Naive thymus-derived CD8-positive, alpha-beta T cell (primary cell): ENCODE data around the gene OR1L1. TPM values are rescaled to one million over a fixed set of nuclear protein-coding genes. Genes with fewer than 3 reads are reported as not detected.

ENCODE experiments used
- ATAC-seq, 2 donors: fragments of 150-1000 bp; cut with Tn5 transposase in 1 of 2; sonication (Bioruptor Pico), chemical (Tn5 transposase) in 1 of 2; 1 replicate in 1 of 2; 2 replicates in 1 of 2; pipeline ENCODE4 v1.10.0; 2021; ENCODE audit warnings: mild to moderate bottlenecking in 2 of 2, moderate library complexity in 2 of 2
- POLR2A ChIA-PET: fragments of 350-600 bp; sonication (Branson Sonifier 250); formaldehyde crosslinking; loops from one replicate; lab custom pipeline; 2021; ENCODE audit warnings: antibody characterized with exemption; lab: Charles Lee
- DNase-seq, 10 donors: peaks; one replicate each; pipeline versions ENCODE4 v3.0.0 to v3.0.0-alpha.2; 2020 to 2022
- H3K27ac Mint-ChIP-seq, 10 donors: one replicate each; pipeline ENCODE4 v1.8.0; 2020 to 2022; ENCODE audit warnings: mild to moderate bottlenecking in 10 of 10, mixed read lengths in 10 of 10, moderate library complexity in 4 of 10, inconsistent platforms in 1 of 10
- H3K27me3 Mint-ChIP-seq, 5 donors: one replicate each; pipeline ENCODE4 v1.8.0; 2021 to 2022; ENCODE audit warnings: mixed read lengths in 5 of 5
- H3K36me3 Mint-ChIP-seq, 3 donors: one replicate each; pipeline ENCODE4 v1.8.0; 2020 to 2022; ENCODE audit warnings: mixed read lengths in 3 of 3, mild to moderate bottlenecking in 2 of 3, inconsistent platforms in 1 of 3
- H3K4me1 Mint-ChIP-seq, 4 donors: one replicate each; pipeline ENCODE4 v1.8.0; 2021 to 2022; ENCODE audit warnings: mixed read lengths in 4 of 4
- H3K4me3 Mint-ChIP-seq, 10 donors: one replicate each; pipeline ENCODE4 v1.8.0; 2020 to 2022; ENCODE audit warnings: mild to moderate bottlenecking in 10 of 10, mixed read lengths in 10 of 10, moderate library complexity in 6 of 10, inconsistent platforms in 1 of 10
- H3K9me3 Mint-ChIP-seq, 9 donors: one replicate each; pipeline ENCODE4 v1.8.0; 2020 to 2022; ENCODE audit warnings: mixed read lengths in 9 of 9, mild to moderate bottlenecking in 3 of 9, inconsistent platforms in 1 of 9, moderate library complexity in 1 of 9
- polyA plus RNA-seq, 3 donors: library from polyadenylated mRNA; unstranded; fragments of 300-500 nt; fragmentation: Illumina TruSeq; gene quantifications; one replicate each; pipeline ENCODE4 v1.2.3, GENCODE V29; 2021
- total RNA-seq, 8 experiments: library from RNA in 2 of 8; stranded (reverse) in 2 of 8; gene quantifications; one replicate each; pipeline ENCODE4 v1.2.3 and lab custom pipeline; 2021 to 2026

Gene OR1L1
- total RNA-seq (not detected), polyA plus RNA-seq (not detected), total RNA-seq (lab: John Stamatoyannopoulos, UW) (0 reads per million in 6 experiments)

GRCh38 chr9:122661416-122661815 is at the start of gene OR1L1:
Gene OR1L1 (plus strand): TSS chr9:122661716. CDS start chr9:122661716, 0 bp downstream.
- Mint-ChIP-seq H3K27me3 (peaks cover 11 to 32% (median 23%) of the 10 kb centered on the region in 5 donors), H3K4me3 (no peak within 1 kb of the TSS), H3K9me3 (peaks cover 0 to 12% (median 4%) of the 10 kb centered on the region in 9 donors), H3K4me1 (no peaks in the 10 kb centered on the region), H3K27ac (no peak within 1 kb of the TSS), H3K36me3 (peaks cover 0 to 7% (median 3%) of the 10 kb centered on the region in 3 donors)
- POLR2A ChIA-PET, result no interaction called here
- ATAC-seq (no peak), DNase-seq (no peak)

- no peak for ATAC-seq
- Mint-ChIP-seq H3K27me3 (peaks cover 0 to 16% (median 7%) of the 10 kb centered on the region in 5 donors), H3K9me3 (peaks cover 0 to 8% (median 2%) of the 10 kb centered on the region in 9 donors), H3K4me3 (no peak within 1 kb of the TSS), H3K36me3 (peaks cover 0 to 5% (median 0%) of the 10 kb centered on the region in 3 donors), H3K4me1 (no peaks in the 10 kb centered on the region), H3K27ac (no peak within 1 kb of the TSS)
- POLR2A ChIA-PET, result no interaction called here
- DNase-seq, result no peak
Measured at GRCh38 chr9:122614362-122614761, 47.2 kb upstream of the OR1L1 start, which contains the start of gene OR1Q1. Gene OR1Q1 (plus strand): TSS chr9:122614738. CDS start chr9:122614738, 0 bp downstream.

- no peaks in the 10 kb centered on the region for H3K4me1 Mint-ChIP-seq
- H3K27me3 Mint-ChIP-seq, result peaks cover 2 to 26% (median 13%) of the 10 kb centered on the region in 5 donors
- POLR2A ChIA-PET, result no interaction called here
- no peak for DNase-seq
- H3K4me3 Mint-ChIP-seq, result no peak overlapping the region
- H3K27ac Mint-ChIP-seq, result no peak overlapping the region
- H3K9me3 Mint-ChIP-seq, result peaks cover 0 to 10% (median 2%) of the 10 kb centered on the region in 9 donors
- peaks cover 0 to 12% (median 0%) of the 10 kb centered on the region in 3 donors for H3K36me3 Mint-ChIP-seq
- no peak for ATAC-seq
Measured at GRCh38 chr9:122619996-122620395, 41.5 kb upstream of the OR1L1 start.

- POLR2A ChIA-PET, result no interaction called here
- Mint-ChIP-seq H3K27ac (no peak overlapping the region), H3K4me1 (no peaks in the 10 kb centered on the region), H3K9me3 (peaks cover 8 to 52% (median 36%) of the 10 kb centered on the region in 9 donors), H3K27me3 (peaks cover 14 to 54% (median 26%) of the 10 kb centered on the region in 5 donors), H3K36me3 (peaks cover 0 to 48% (median 18%) of the 10 kb centered on the region in 3 donors), H3K4me3 (no peak overlapping the region)
- no peak for ATAC-seq
- no peak for DNase-seq
Measured at GRCh38 chr9:122642226-122642625, 19.3 kb upstream of the OR1L1 start.

GRCh38 chr9:122656378-122656777 is 5.1 kb upstream of the OR1L1 start:
- H3K27me3 Mint-ChIP-seq, result peaks cover 2 to 12% (median 8%) of the 10 kb centered on the region in 5 donors
- peaks cover 0 to 2% (median 0%) of the 10 kb centered on the region in 3 donors for H3K36me3 Mint-ChIP-seq
- no peak overlapping the region for H3K27ac Mint-ChIP-seq
- H3K9me3 Mint-ChIP-seq, result peaks cover 0 to 3% (median 0%) of the 10 kb centered on the region in 9 donors
- no peak for ATAC-seq
- POLR2A ChIA-PET, result no interaction called here
- H3K4me1 Mint-ChIP-seq, result no peaks in the 10 kb centered on the region
- no peak overlapping the region for H3K4me3 Mint-ChIP-seq
- no peak for DNase-seq

GRCh38 chr9:122657527-122657926 is 4.0 kb upstream of the OR1L1 start, which contains the start of gene OR1B1:
Gene OR1B1 (minus strand): TSS chr9:122657627.
- peaks cover 0 to 3% (median 0%) of the 10 kb centered on the region in 9 donors for H3K9me3 Mint-ChIP-seq
- no peaks in the 10 kb centered on the region for H3K4me1 Mint-ChIP-seq
- no peak within 1 kb of the TSS for H3K27ac Mint-ChIP-seq
- peaks cover 3 to 24% (median 14%) of the 10 kb centered on the region in 5 donors for H3K27me3 Mint-ChIP-seq
- H3K4me3 Mint-ChIP-seq, result no peak within 1 kb of the TSS
- ATAC-seq (no peak), DNase-seq (no peak)
- H3K36me3 Mint-ChIP-seq, result peaks cover 0 to 2% (median 0%) of the 10 kb centered on the region in 3 donors
- POLR2A ChIA-PET, result no interaction called here

GRCh38 chr9:122672481-122672880 is 11.0 kb downstream of the OR1L1 start:
- peaks cover 0 to 12% (median 7%) of the 10 kb centered on the region in 5 donors for H3K27me3 Mint-ChIP-seq
- POLR2A ChIA-PET, result no interaction called here
- no peak overlapping the region for H3K27ac Mint-ChIP-seq
- H3K9me3 Mint-ChIP-seq, result peaks cover 3 to 36% (median 25%) of the 10 kb centered on the region in 9 donors
- peaks cover 0 to 22% (median 2%) of the 10 kb centered on the region in 3 donors for H3K36me3 Mint-ChIP-seq
- no peak for ATAC-seq
- peaks cover 0 to 2% (median 0%) of the 10 kb centered on the region in 4 donors for H3K4me1 Mint-ChIP-seq
- no peak for DNase-seq
- no peak overlapping the region for H3K4me3 Mint-ChIP-seq

- Mint-ChIP-seq H3K4me3 (no peak overlapping the region), H3K36me3 (peaks cover 0 to 54% (median 34%) of the 10 kb centered on the region in 3 donors), H3K27ac (no peak overlapping the region), H3K9me3 (peaks cover 9 to 72% (median 43%) of the 10 kb centered on the region in 9 donors), H3K27me3 (peaks cover 0 to 16% (median 6%) of the 10 kb centered on the region in 5 donors), H3K4me1 (no peaks in the 10 kb centered on the region)
- POLR2A ChIA-PET, result no interaction called here
- DNase-seq (no peak), ATAC-seq (no peak)
Measured at GRCh38 chr9:122684851-122685250, 23.3 kb downstream of the OR1L1 start.

GRCh38 chr9:122695696-122696095 is 34.2 kb downstream of the OR1L1 start:
- POLR2A ChIA-PET, result no interaction called here
- DNase-seq (no peak), ATAC-seq (no peak)
- Mint-ChIP-seq H3K27me3 (peaks cover under 1 to 6% (median 4%) of the 10 kb centered on the region in 5 donors), H3K4me1 (no peaks in the 10 kb centered on the region), H3K9me3 (peaks cover 4 to 28% (median 19%) of the 10 kb centered on the region in 9 donors), H3K36me3 (peaks cover 0 to 21% (median 7%) of the 10 kb centered on the region in 3 donors), H3K4me3 (no peak overlapping the region), H3K27ac (no peak overlapping the region)

Other genes with a start within 250 kb of the OR1L1 start
- not detected for gene OR1J1, start 183.8 kb upstream of the OR1L1 start, total RNA-seq
- not detected for gene OR1J1, start 183.8 kb upstream of the OR1L1 start, polyA plus RNA-seq
- gene OR1J2, start 150.9 kb upstream of the OR1L1 start, total RNA-seq, result under 1 TPM in 1 of 2 experiments, not detected in 1; 0.85 TPM
- not detected for gene OR1J2, start 150.9 kb upstream of the OR1L1 start, polyA plus RNA-seq
- under 1 TPM; 0.41 to 0.52 TPM for gene OR1J4, start 142.6 kb upstream of the OR1L1 start, total RNA-seq
- gene OR1J4, start 142.6 kb upstream of the OR1L1 start, polyA plus RNA-seq, result not detected
- gene OR1N1, start 134.4 kb upstream of the OR1L1 start, total RNA-seq, result not detected
- not detected for gene OR1N1, start 134.4 kb upstream of the OR1L1 start, polyA plus RNA-seq
- gene OR1N2, start 108.6 kb upstream of the OR1L1 start, total RNA-seq, result not detected
- not detected for gene OR1N2, start 108.6 kb upstream of the OR1L1 start, polyA plus RNA-seq
- not detected for gene OR1L8, start 78.3 kb upstream of the OR1L1 start, total RNA-seq
- gene OR1L8, start 78.3 kb upstream of the OR1L1 start, polyA plus RNA-seq, result not detected
- gene OR1Q1, start 47.0 kb upstream of the OR1L1 start, total RNA-seq, result 1 to 10 TPM; 1.1 to 1.5 TPM
- gene OR1Q1, start 47.0 kb upstream of the OR1L1 start, polyA plus RNA-seq, result not detected
- gene OR1B1, start 4.1 kb upstream of the OR1L1 start, total RNA-seq, result not detected
- not detected for gene OR1B1, start 4.1 kb upstream of the OR1L1 start, polyA plus RNA-seq
- not detected for gene OR1L3, start 13.4 kb downstream of the OR1L1 start, total RNA-seq
- gene OR1L3, start 13.4 kb downstream of the OR1L1 start, polyA plus RNA-seq, result not detected
- not detected for gene OR1L4, start 62.3 kb downstream of the OR1L1 start, total RNA-seq
- gene OR1L4, start 62.3 kb downstream of the OR1L1 start, polyA plus RNA-seq, result not detected
- gene OR1L6, start 80.6 kb downstream of the OR1L1 start, total RNA-seq, result not detected
- gene OR1L6, start 80.6 kb downstream of the OR1L1 start, polyA plus RNA-seq, result not detected
- not detected for gene OR5C1, start 127.2 kb downstream of the OR1L1 start, total RNA-seq
- gene OR5C1, start 127.2 kb downstream of the OR1L1 start, polyA plus RNA-seq, result not detected
- gene OR1K1, start 138.4 kb downstream of the OR1L1 start, total RNA-seq, result not detected
- gene OR1K1, start 138.4 kb downstream of the OR1L1 start, polyA plus RNA-seq, result not detected
- gene PDCL, start 166.9 kb downstream of the OR1L1 start, total RNA-seq, result 10 to 100 TPM; 19.6 to 20.8 TPM
- gene PDCL, start 166.9 kb downstream of the OR1L1 start, polyA plus RNA-seq, result 10 to 100 TPM in 1 of 3 donors, 1 to 10 TPM in 2; 7.8 to 10.8 (median 8.3) TPM
- gene RC3H2, start 243.6 kb downstream of the OR1L1 start, total RNA-seq, result 10 to 100 TPM; 55.8 to 60.6 TPM
- gene RC3H2, start 243.6 kb downstream of the OR1L1 start, polyA plus RNA-seq, result 10 to 100 TPM; 17.1 to 23.2 (median 18.2) TPM